Calu3 (cell line): ENCODE data around the gene DAPK3. TPM values are rescaled to one million over a fixed set of nuclear protein-coding genes. Genes with fewer than 3 reads are reported as not detected.

Source experiments
- BruUV-seq: library from RNA; stranded (reverse); fragments of 400-500 nt; replicated peaks from 2 replicates; lab custom pipeline; 2021; lab: Mats Ljungman, UMichigan
- CTCF ChIA-PET: fragments of 300-600 bp; sonication (Branson Sonifier 250); formaldehyde crosslinking; loops from one replicate; lab custom pipeline; 2022; ENCODE audit warnings: antibody characterized with exemption; lab: Charles Lee
- DNase-seq: peaks from one replicate; pipeline ENCODE4 v3.0.0; 2022
- H3K27ac Mint-ChIP-seq: one replicate; pipeline ENCODE4 v1.8.0; 2022; ENCODE audit warnings: mixed read lengths; ENCODE audit not compliant: unreplicated experiment
- H3K27me3 Mint-ChIP-seq: one replicate; pipeline ENCODE4 v1.8.0; 2022; ENCODE audit warnings: mixed read lengths; ENCODE audit not compliant: unreplicated experiment
- H3K36me3 Mint-ChIP-seq: one replicate; pipeline ENCODE4 v1.8.0; 2022; ENCODE audit warnings: mild to moderate bottlenecking, moderate library complexity, mixed read lengths; ENCODE audit not compliant: insufficient read depth, unreplicated experiment
- H3K4me1 Mint-ChIP-seq: one replicate; pipeline ENCODE4 v1.8.0; 2022; ENCODE audit warnings: mild to moderate bottlenecking, low read depth, mixed read lengths; ENCODE audit not compliant: unreplicated experiment
- H3K4me3 Mint-ChIP-seq: one replicate; pipeline ENCODE4 v1.8.0; 2022; ENCODE audit warnings: mild to moderate bottlenecking, low read depth, moderate library complexity, mixed read lengths; ENCODE audit not compliant: unreplicated experiment
- H3K9me3 Mint-ChIP-seq: one replicate; pipeline ENCODE4 v1.8.0; 2022; ENCODE audit warnings: low read depth, mixed read lengths; ENCODE audit not compliant: unreplicated experiment
- intact Hi-C: fragments of 100-400 bp; cut with micrococcal nuclease; formaldehyde crosslinking; loops from one replicate; pipeline ENCODE4 v1.10.0; 2022; ENCODE audit not compliant: unreplicated experiment
- total RNA-seq: library from RNA; stranded (reverse); gene quantifications from 2 replicates; pipeline ENCODE4 v1.2.3, GENCODE V29; 2022
- TF ChIP-seq, protein P1 (sequence below): fragments of 200-600 bp; IDR thresholded peaks from one replicate; pipeline ENCODE4 v1.8.0; 2022; ENCODE audit warnings: antibody characterized with exemption; ENCODE audit not compliant: unreplicated experiment

DAPK3 gene
- total RNA-seq, 1 experiment from 2014 or later: 50.9 TPM

DNA sequence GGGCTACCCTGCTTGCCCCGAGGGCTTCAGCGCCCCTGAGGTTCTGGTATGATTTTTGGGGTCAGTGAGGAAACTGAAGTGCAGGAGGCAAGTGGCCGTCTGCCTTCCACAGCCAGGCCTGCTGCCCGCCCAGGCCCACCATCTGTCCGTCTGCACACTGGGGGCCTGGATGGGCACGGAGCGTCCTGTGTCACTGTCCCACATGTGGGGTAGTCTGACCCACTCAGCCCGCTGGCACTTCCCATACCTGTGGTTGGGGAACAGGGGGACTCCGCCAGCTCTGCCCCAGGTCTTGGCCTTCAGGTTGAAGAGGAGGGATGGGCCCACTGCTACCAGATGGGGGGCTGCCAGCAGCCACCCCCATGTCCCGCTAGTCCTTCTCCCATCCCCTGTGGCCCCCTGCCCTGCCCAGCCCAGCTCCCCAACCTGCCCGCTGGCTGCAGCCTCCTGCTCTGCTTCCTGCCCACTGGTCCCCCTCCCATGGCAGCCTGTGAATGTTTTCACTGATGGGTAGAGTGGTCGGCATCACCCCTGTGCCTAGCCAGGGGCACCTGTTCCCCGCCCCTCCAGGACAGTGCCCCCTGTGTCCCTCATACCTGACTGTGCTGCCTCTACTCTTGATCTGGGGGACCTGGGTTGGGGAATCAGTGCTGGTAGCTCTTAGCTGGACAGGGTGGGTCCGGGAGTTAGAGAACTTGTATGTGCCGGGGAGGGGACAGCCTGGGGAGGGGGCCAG is 46.2 kb upstream of the DAPK3 start:
- Mint-ChIP-seq H3K4me1 (no peaks in the 10 kb centered on the region), H3K27ac (no peak overlapping the region), H3K9me3 (no peaks in the 10 kb centered on the region), H3K36me3 (peaks cover 29% of the 10 kb centered on the region), H3K27me3 (no peaks in the 10 kb centered on the region), H3K4me3 (no peak overlapping the region)
- intact Hi-C loops: no loop called here
- no peak for DNase-seq
- BruUV-seq: no TSS peak
- CTCF ChIA-PET: interaction anchor here (0.6 kb wide), 1 partner anchor 47 kb away, joined by 6 read pairs; no protein-coding TSS in a partner anchor
- TF ChIP-seq, protein P1, sequence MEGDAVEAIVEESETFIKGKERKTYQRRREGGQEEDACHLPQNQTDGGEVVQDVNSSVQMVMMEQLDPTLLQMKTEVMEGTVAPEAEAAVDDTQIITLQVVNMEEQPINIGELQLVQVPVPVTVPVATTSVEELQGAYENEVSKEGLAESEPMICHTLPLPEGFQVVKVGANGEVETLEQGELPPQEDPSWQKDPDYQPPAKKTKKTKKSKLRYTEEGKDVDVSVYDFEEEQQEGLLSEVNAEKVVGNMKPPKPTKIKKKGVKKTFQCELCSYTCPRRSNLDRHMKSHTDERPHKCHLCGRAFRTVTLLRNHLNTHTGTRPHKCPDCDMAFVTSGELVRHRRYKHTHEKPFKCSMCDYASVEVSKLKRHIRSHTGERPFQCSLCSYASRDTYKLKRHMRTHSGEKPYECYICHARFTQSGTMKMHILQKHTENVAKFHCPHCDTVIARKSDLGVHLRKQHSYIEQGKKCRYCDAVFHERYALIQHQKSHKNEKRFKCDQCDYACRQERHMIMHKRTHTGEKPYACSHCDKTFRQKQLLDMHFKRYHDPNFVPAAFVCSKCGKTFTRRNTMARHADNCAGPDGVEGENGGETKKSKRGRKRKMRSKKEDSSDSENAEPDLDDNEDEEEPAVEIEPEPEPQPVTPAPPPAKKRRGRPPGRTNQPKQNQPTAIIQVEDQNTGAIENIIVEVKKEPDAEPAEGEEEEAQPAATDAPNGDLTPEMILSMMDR: no peak

DNA sequence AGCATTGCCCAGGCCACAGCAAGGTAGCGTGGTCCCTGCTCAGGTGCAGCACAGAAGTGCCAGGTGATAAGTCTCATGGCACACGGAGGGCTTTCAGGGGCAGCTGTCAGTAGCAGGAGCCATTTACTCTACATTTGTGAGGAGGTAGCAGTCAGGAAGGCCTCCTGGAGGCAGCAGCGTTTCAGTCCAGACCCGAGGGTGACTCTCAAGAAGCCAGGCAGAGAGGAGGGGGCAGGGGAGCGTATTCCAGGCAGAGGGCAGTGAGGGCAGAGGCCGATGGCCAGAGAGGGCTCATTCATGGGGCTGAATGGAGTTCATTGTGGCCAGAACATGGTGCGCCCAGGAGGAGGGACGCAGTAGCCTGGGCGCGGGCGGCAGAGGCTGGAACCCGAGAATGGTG is 45.6 kb upstream of the DAPK3 start:
- no peaks in the 10 kb centered on the region for H3K4me1 Mint-ChIP-seq
- H3K27ac Mint-ChIP-seq: no peak overlapping the region
- intact Hi-C loops: no loop called here
- H3K4me3 Mint-ChIP-seq: no peak overlapping the region
- CTCF ChIA-PET: interaction anchor here (0.6 kb wide), 1 partner anchor 48 kb away, joined by 6 read pairs; no protein-coding TSS in a partner anchor
- H3K27me3 Mint-ChIP-seq: no peaks in the 10 kb centered on the region
- H3K9me3 Mint-ChIP-seq: no peaks in the 10 kb centered on the region
- TF ChIP-seq, protein P1: no peak
- no TSS peak for BruUV-seq
- H3K36me3 Mint-ChIP-seq: peaks cover 26% of the 10 kb centered on the region
- no peak for DNase-seq

DNA sequence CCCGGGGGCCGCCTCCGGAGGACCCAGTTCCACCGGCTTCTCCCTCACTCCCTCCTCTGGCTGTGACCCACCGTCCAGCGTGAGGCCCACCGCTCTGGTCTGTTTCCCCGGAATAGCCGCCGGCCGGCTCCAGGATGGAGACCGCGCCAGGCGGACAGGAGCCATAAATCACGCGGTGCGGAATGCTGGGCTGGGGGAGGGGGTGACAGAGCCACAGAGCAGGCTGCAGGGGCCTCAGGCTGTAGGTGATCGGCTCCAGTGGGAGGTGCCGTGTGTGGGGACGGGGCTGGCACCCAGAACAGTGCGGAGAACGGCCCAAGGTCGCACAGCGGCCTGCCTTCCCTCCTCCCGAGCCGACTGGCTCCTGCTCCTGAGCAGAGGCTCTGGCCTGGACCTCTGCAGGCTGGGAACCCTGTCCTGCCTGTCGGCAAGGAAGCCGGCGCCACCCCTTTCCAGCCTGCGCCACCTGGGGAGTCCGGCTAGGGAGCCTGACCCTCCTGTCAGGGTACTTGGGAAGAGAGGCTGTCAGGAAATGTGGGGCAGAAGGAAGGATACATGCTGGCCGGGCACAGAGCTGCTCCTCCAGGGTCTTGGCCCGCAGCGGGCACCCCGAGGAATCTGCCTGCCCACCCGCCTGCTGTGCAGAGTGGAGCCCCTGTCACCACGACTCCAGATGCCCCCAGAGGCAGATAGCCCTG is 45.0 kb upstream of the DAPK3 start:
- H3K36me3 Mint-ChIP-seq: peaks cover 31% of the 10 kb centered on the region
- no peaks in the 10 kb centered on the region for H3K4me1 Mint-ChIP-seq
- H3K4me3 Mint-ChIP-seq: no peak overlapping the region
- intact Hi-C loops: no loop called here
- no peaks in the 10 kb centered on the region for H3K27me3 Mint-ChIP-seq
- no TSS peak for BruUV-seq
- CTCF ChIA-PET: no interaction called here
- H3K27ac Mint-ChIP-seq: no peak overlapping the region
- H3K9me3 Mint-ChIP-seq: no peaks in the 10 kb centered on the region
- TF ChIP-seq, protein P1: no peak
- no peak for DNase-seq

DNA sequence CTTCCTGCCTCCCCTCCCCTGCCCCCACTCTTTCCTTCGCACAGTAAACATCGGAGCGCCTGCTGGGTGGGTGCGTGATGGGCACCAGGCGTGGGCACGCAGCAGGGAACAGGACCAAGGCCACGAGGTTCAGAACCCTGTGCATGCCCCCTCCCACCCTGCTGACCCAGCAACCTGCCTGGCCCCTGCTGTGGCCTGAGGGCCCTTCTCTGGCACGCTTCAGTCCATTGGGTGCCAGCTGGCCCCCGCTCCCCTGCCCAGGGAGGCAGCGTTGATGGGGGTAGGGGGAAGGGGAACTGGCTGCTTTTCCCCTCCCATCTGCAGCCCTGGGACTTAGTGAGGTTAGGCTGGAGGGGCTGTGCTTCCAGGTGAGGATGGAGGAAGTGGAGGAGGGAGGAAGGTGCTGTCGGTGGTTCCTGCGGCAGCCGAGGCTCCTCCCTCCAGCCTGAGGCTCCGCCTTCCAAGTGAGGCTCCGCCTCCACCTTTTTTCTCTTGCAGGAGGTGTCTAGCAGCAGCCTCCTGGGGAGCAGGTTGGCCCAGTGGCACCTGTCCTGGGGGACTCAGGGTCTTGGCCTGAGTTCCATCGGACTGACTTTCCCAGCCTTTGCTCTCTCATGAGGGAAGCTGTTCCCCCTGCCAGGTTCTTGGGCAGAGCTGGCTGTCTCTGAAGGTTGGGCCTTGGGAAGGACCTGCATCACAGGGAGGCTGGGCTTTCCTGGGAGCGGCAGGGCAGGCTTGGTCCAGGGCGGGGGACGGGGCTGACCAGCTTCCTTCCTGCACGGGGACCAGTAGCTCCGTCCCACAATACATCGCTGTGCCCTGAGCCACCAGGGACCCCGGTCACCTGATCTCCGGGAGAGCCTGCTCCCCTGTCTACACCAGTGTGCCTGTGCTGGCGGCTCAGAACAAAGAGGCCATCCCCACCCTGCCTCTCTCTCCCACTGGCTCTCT is 43.9 kb upstream of the DAPK3 start:
- no TSS peak for BruUV-seq
- no peak for DNase-seq
- intact Hi-C loops: no loop called here
- TF ChIP-seq, protein P1: no peak
- CTCF ChIA-PET: no interaction called here
- Mint-ChIP-seq H3K27ac (no peak overlapping the region), H3K4me1 (no peaks in the 10 kb centered on the region), H3K9me3 (no peaks in the 10 kb centered on the region), H3K36me3 (peaks cover 33% of the 10 kb centered on the region), H3K27me3 (no peaks in the 10 kb centered on the region), H3K4me3 (no peak overlapping the region)
